SK-N-MC (cell line): Measurements from ENCODE around the gene SH2D4B.

Experiments
- EZH2 ChIP-seq: fragments of 200-600 bp; sonication (generic); IDR thresholded peaks from one replicate; pipeline ENCODE4 v1.6.1; 2017; ENCODE audit warnings: antibody characterized with exemption
- POLR2AphosphoS5 ChIP-seq: IDR thresholded peaks from 2 replicates; pipeline ENCODE4 v1.6.1; 2012; ENCODE audit warnings: mild to moderate bottlenecking, low read depth, low read length, borderline replicate concordance

- TF ChIP-seq EZH2 (no peak), POLR2AphosphoS5 (no peak)
Observed at GRCh38 chr10:80646366-80646765, 108.7 kb downstream of the SH2D4B start.
